Fibroblast of the conjunctiva (primary cell): Measurements from ENCODE around the gene WWOX.

Experiments used
- DNase-seq: peaks from one replicate; pipeline ENCODE4 v3.0.0-alpha.2; 2010; ENCODE audit warnings: low read depth

WWOX gene

GRCh38 chr16:78813661-78814311, 714.3 kb downstream of the WWOX start:
- no peak for DNase-seq

GRCh38 chr16:78815713-78816112, 716.3 kb downstream of the WWOX start:
- no peak for DNase-seq

- DNase-seq: peak; percentile 2
These were observed 717.2 kb downstream of the WWOX start for GRCh38 chr16:78816499-78817195.

GRCh38 chr16:78817200-78817739, 717.8 kb downstream of the WWOX start:
- no peak for DNase-seq

- no peak for DNase-seq
These were observed 721.9 kb downstream of the WWOX start for GRCh38 chr16:78821335-78821734.

- DNase-seq: no peak
These were observed 723.1 kb downstream of the WWOX start for GRCh38 chr16:78822509-78822908.

GRCh38 chr16:78823027-78823426, 723.6 kb downstream of the WWOX start:
- DNase-seq: no peak

- no peak for DNase-seq
These were observed 729.8 kb downstream of the WWOX start for GRCh38 chr16:78829280-78829679.

- DNase-seq: no peak
These were observed 731.1 kb downstream of the WWOX start for GRCh38 chr16:78830599-78830998.

GRCh38 chr16:78832100-78832499, 732.6 kb downstream of the WWOX start:
- no peak for DNase-seq

- no peak for DNase-seq
These were observed 737.5 kb downstream of the WWOX start for GRCh38 chr16:78836802-78837491.

- no peak for DNase-seq
These were observed 738.3 kb downstream of the WWOX start for GRCh38 chr16:78837706-78838105.

GRCh38 chr16:78838276-78838675, 738.8 kb downstream of the WWOX start:
- no peak for DNase-seq

- DNase-seq: no peak
These were observed 743.5 kb downstream of the WWOX start for GRCh38 chr16:78842950-78843349.

- DNase-seq: no peak
These were observed 744.5 kb downstream of the WWOX start for GRCh38 chr16:78843978-78844377.

GRCh38 chr16:78844682-78845081, 745.2 kb downstream of the WWOX start:
- no peak for DNase-seq

GRCh38 chr16:78851266-78851665, 751.8 kb downstream of the WWOX start:
- DNase-seq: no peak

GRCh38 chr16:78852081-78852635, 752.7 kb downstream of the WWOX start:
- no peak for DNase-seq

- DNase-seq: no peak
These were observed 762.6 kb downstream of the WWOX start for GRCh38 chr16:78862022-78862421.

GRCh38 chr16:78866521-78866920, 767.1 kb downstream of the WWOX start:
- DNase-seq: no peak

- DNase-seq: no peak
These were observed 770.0 kb downstream of the WWOX start for GRCh38 chr16:78869492-78869891.

GRCh38 chr16:78871241-78871640, 771.8 kb downstream of the WWOX start:
- no peak for DNase-seq

GRCh38 chr16:78876671-78877070, 777.2 kb downstream of the WWOX start:
- DNase-seq: no peak
